GM12874 (cell line): ENCODE results near the gene KBTBD13.

Source experiments
- TF ChIP-seq, protein P1 (sequence below): IDR thresholded peaks from 2 replicates; pipeline ENCODE4 v1.5.1; 2011; ENCODE audit warnings: low read depth, mild to moderate bottlenecking, control low read depth, low read length, moderate library complexity; ENCODE audit not compliant: insufficient read depth

KBTBD13 gene

DNA sequence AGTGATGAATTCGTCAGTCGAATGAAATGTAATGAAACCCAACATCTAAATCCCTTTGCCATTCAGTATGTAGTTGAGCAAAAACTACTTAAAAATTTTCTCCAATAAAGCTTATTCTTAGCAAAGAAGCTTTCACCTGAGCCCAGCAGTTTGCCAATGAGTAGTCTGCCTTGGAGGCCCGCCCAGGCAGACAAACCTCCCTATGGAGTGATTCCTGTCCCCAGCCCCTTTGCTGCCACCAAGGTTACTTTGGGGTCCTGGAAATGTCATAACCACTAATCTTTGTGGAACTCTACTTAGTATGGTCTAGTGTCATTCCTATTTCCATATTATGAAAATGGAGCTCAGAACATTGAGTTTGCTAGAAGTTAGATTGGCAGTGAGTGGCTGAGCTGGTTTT lies 26.4 kb downstream of the KBTBD13 start:
- TF ChIP-seq, protein P1, sequence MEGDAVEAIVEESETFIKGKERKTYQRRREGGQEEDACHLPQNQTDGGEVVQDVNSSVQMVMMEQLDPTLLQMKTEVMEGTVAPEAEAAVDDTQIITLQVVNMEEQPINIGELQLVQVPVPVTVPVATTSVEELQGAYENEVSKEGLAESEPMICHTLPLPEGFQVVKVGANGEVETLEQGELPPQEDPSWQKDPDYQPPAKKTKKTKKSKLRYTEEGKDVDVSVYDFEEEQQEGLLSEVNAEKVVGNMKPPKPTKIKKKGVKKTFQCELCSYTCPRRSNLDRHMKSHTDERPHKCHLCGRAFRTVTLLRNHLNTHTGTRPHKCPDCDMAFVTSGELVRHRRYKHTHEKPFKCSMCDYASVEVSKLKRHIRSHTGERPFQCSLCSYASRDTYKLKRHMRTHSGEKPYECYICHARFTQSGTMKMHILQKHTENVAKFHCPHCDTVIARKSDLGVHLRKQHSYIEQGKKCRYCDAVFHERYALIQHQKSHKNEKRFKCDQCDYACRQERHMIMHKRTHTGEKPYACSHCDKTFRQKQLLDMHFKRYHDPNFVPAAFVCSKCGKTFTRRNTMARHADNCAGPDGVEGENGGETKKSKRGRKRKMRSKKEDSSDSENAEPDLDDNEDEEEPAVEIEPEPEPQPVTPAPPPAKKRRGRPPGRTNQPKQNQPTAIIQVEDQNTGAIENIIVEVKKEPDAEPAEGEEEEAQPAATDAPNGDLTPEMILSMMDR, result no peak

DNA sequence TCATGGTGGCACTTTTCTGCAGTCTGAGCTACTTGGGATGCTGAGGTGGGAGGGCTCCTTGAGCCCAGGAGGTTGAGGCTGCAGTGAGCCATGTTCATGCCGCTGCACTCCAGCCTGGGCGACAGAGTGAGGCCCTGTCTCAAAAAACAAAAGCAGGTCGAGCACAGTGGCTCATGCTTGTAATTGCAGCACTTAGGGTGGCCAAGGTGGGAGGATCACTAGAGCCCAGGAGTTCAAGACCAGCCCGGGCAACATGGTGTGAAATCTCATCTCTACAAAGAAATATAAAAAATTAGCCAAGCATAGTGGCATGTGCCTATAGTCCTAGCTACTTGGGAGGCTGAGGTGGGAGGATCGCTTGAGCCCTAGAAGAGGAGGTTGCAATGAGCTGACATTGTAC lies 28.5 kb downstream of the KBTBD13 start:
- TF ChIP-seq, protein P1, result no peak

DNA sequence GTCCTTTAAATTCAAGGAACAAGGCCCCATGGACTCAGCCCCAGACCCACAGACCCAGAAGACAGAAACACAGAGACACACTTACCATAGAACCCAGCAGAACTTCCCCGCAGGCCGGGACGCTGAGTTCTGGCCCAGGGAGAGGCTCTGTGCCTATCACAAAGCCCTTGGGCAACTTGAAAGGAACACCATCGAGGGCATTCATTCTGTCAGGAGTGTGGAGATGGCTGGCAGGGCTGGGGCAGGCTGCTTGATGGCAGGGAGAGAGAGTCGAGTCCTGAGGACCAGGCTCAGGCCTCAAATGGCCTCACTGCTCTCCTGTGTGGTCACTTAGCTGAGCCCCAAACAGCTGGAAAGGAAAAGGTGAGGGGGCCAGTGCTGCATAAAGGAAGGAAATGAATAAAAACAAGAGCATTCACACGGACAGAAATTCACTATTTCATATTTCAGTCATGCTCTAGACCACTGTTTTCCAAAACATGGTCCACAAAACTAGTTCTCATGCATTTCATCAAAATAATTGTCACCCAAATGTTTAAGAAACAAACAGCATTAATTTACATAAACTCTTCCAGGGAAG lies 29.6 kb downstream of the KBTBD13 start:
- TF ChIP-seq, protein P1, result no peak

DNA sequence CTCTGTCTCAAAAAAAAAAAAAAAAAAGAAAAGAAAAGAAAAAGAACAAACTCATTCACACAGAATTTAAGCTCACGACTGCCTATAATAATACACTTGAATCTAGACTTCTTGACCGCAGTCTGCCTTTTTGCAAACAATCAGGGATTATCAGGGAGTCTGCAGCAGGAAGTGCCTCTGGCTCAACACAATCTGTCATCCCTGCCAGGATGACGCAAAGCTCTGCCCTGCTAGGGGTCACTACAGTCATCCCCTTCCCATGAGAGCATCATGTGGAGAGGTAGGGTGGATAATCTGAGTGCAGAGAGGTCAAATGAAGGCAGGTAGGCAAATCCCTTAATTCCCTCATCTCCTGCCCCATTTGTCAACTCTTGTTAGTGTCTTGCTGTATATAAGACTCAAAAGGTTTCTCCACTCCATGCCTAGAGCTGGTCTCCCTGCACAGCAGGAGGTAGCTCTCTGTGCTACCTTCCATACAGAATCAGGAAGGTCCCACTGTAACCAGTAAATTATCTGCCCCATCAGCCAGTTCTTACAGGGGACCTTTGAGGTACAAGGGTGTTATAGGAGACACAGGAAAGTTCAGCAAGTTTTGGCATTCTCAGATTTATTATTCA lies 34.2 kb downstream of the KBTBD13 start:
- TF ChIP-seq, protein P1, result no peak

DNA sequence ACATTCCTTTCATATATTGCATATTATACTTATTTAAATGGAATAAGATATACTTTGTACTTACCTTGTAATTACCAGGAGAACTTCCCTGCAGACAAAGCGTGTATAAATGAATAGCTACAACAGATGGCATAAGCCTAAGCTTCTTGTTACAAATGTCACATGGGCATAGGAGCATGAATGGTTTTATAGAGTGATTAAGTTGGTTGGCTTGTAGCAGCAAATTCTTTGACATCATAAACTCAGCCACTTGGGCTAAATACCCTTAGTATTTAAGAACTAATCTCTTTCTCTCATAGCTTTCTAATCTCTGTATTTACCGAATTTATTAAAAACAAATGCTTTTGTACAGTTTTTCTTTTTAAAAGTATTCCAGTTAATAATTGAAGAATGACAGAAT lies 38.5 kb downstream of the KBTBD13 start, which contains the start of gene UBAP1L:
UBAP1L (minus strand) TSS at position 115 of the 400 bp plus-strand sequence. CDS start 8,985 bp downstream, outside the sequence.
- TF ChIP-seq, protein P1, result no peak

DNA sequence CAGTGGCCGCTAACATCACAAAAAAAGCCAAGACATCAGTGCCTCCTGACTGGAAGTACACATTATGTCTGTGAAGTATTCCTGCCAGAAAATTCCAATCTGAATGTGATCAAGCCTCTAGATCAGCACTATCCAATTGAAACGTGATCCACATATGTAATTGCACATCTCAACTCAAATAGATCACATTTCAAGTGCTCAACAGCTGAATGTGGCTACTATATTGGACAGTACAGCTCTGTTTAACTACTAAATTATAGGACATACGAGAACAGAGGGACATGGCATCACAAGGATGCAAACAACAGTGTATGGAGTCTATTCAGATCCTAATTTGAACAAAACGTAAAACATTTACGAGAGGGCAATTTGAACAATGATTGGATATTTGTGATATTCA lies 39.0 kb downstream of the KBTBD13 start:
- TF ChIP-seq, protein P1, result no peak
